HG02970 (cell line): Measurements from ENCODE around the gene LRRC72.
"Not testable (repeated sequence)": the region's sequence is repeated elsewhere in the genome, so short reads cannot be mapped to it uniquely, and the experiment has no call there.

Experiments
- ATAC-seq: cut with Tn5 transposase; IDR thresholded peaks from one replicate; pipeline ENCODE4 v1.9.1; 2021; ENCODE audit warnings: mild to moderate bottlenecking, moderate library complexity, moderate number of reproducible peaks; ENCODE audit not compliant: unreplicated experiment, low FRiP score

Gene LRRC72

DNA sequence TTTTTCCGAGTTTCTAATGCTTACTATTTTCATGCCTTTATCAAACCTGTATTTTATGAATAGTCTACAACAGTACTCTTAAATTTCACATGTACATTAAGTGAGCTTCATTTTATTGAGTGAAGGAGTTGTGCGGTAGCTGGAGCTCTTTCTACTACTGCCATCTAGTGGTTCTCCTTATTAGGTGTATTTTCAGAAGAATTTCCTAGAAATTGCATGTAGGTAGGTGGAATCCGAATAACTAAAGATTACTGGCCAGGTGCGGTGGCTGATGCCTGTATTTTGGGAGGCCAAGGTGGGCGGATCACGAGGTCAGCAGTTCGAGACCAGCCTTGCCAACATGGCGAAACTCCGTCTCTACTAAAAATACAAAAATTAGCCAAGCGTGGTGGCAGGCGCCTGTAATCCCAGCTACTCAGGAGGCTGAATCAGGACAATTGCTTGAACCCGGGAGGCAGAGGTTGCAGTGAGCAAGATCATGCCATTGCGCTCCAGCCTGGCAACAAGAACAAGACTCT lies 38.3 kb downstream of the LRRC72 start:
- no peak for ATAC-seq

DNA sequence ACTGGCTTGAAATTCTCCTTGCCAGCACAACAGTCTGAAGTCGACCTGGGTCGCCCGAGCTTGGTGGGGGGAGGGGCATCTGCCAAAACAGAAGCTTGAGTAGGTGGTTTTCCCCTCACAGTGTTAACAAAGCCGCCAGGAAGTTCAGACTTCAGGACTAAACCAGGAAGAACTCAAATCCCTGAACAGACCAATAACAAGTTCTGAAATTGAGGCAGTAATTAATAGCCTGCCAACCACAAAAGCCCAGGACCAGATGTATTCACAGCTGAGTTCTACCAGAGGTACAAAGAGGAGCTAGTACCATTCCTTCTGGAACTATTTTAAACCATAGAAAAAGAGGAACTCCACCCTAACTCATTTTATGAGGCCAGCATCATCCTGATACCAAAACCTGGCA lies 45.3 kb downstream of the LRRC72 start:
- no peak for ATAC-seq

DNA sequence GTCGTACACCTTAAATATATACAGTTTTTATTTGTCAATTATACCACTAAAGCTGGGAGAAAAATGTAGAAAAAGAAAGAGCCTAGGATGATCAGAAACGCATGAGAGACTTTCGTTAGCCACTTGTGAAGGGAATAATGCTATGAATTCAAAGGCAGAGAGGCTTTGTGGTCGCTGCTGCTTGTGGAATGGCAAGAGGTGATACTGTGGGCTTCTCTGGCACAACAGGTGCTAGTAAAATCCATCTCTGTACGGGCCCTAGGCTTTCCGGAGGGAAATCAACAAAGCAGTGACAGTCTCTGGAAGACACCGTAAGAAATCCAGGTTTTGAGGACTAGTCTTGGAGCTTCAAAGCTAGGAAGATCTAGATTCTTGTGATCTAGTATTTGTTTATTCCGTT lies 52.6 kb downstream of the LRRC72 start:
- ATAC-seq = no peak

DNA sequence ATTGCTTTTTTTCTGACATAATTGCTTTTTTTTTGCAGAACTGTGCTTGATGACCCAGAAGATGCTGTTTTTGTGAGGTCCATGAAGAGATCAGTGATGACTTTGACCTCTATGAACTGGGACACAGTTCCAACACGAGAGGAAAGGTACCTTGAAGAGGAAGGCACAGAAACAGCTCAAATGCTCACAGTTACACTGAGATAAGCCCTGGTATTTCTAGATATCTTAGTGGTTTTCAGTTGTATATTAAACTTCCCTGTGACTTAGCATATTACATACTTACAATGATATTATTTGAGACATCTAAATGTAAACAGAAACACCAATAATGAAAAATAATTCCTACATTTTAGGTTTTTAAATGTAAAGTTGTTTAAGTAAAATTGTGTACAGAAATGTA lies 54.7 kb downstream of the LRRC72 start:
- ATAC-seq = no peak

DNA sequence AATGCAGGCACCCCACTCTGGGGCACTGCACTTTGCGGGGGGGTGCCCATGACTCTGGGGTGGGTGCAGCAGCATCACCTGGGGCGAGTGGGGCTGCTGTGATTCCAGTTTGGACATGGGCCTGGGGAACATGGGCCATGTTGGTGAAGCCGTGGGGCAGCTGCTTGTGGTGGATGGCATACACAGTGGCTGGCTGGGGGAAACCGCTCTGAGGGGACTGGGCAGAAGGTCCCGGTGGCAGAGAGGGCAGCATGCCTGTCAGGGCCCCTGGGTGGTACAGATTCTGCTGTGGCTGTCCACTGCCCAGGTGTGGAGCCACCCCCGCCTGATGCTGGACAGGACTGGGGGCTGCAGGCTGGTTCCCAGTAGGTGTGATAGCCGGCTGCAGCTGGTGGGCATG lies 57.2 kb downstream of the LRRC72 start:
- no peak for ATAC-seq

DNA sequence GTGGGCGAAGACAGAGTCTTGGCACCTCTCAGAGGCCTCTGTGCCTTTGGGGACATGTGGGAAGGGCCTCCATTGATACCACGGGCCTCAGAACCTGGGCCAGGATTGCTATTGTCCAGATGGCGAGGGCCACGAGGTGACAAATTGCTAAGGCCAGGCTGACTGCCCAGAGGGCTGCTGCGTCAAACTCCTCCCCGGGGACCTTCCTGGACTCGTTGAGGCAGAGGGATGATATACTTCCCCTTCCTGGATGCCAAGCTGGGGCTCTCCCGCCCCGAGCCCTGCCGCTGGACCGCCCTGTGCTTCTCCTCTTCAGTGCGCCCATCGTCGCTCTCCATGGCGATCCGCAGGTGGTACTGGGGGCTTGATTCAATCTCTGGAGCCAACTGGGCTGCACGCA lies 58.9 kb downstream of the LRRC72 start:
- ATAC-seq = no peak

DNA sequence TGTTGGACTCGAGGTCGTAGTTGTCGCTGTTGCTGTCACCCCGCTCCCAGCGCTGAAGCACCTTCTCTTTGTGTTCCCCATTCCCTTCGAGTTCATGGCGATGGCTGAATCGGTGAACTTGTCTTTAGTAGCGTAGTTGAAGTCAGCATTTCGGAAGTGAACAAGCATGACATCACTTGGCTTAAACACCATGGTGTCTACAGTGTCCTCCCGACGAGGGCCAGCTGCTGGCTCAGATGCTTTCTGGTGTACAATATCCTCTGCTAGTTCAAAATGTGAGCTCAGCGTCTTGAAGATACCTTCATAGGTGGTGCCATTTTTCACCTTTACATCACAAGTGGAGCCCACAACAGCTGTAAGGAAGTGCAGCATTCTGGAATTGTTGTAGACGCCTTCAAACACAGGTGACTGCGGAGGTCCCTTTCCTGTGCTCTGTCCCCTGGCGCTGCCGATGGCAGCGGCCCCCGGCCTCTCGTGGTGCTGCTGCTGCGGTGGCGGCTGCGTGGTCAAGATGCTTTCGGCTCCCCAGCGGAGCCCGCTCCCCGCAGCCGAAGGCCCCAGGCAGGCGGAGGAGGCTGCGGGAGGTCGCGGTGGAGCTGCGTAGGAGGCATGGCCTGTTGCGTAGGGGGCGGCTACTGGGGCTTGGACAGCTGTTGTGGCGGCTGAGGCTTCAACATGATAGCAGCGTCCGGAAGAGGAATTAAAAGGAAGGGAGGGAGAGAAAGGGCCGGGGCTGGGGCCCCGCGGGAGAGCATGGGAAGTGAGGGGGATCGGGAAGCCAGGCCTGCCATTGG lies 59.7 kb downstream of the LRRC72 start:
- ATAC-seq = no peak

DNA sequence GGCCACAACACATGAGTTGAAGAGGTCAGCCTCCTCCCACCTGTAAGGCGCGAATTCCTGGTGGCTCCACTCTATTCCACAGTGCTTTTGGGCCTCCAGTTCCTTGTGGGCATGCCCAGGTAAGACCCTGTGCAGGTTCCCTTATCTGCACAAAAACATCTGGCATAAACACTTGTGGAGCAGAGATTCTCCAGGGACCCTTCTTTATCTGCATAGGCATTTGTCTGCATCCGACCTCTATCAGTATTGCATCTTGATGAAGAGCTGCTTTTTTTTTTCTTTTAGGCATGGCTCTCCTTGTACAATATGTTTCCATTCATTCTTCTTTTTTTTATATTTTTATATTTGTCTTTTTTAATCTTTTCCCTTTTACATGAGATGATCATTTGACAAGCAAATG lies 60.5 kb downstream of the LRRC72 start:
- no peak for ATAC-seq

DNA sequence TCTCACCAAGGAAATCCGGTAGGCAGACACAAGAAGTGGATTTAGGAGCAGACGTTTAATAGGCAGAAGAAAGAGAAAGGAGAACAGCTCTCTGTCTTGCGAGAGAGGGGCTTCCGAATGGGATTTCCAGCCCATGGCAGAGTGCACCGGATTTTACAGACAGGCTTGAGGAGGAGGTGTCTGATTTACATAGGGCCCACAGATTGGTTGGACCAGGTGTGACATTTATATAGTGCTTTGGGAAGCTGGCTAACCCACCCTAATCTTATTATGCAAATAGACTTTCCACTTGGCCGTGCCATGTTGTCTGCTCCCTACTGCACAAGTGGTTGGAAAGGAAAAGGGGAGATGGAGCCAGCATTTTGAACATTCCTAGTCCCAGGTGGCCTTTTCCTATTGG lies 61.2 kb downstream of the LRRC72 start:
- ATAC-seq = no peak

DNA sequence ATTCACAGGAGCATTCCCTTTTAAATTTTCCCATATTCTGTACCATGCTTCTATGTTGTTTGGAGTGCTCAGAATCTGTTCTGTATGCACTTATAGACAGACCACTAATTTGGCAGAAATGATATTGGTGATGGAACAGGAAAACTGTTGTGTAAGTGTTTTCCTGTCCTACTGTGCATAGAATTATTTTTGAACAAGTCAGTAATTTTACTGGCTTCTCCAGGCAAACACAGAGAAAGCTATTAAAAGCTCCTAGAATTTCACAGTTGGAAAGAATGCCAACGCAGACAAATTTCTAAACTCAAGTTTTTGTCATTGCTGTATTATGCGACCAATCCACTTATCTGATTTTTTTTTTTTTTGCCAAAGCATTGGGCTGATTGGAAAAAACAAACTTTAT lies 63.3 kb downstream of the LRRC72 start:
- no peak for ATAC-seq

DNA sequence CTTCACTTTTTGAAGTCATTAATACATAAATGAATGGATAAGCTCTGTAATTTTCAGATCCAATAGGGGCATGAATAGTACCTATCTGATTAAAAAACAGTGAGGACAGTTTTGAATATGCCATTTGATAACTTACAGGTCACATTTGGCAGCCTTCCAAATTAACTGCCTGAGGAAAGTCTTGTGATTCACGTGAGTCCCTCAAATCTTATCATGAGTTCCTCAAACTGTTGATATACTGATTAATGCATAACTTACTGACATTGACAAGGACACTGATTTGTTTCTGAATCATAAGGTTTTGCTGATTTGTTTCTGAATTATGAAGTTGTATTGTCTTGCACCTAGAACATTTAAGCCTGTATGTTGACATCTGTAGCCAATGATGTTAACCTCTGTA lies 63.8 kb downstream of the LRRC72 start:
- ATAC-seq = no peak

DNA sequence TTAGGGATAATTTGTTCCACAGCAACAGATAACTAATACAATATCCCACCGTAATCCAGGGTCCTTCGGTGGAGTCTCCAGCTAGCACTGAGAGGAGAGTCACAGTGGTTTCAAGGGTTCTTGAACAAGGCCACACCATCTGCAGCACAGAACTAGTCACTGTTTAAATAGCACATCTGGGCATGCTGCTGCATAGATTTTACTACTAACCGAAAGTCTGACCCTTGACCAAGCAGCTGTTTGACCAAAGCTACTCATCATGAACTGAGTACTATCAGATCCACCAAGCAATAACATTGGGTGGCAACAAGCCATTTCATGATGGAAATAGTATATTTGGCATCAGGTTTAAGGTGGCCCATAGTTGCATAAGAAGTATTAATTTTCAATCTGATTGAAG lies 65.8 kb downstream of the LRRC72 start:
- no peak for ATAC-seq

DNA sequence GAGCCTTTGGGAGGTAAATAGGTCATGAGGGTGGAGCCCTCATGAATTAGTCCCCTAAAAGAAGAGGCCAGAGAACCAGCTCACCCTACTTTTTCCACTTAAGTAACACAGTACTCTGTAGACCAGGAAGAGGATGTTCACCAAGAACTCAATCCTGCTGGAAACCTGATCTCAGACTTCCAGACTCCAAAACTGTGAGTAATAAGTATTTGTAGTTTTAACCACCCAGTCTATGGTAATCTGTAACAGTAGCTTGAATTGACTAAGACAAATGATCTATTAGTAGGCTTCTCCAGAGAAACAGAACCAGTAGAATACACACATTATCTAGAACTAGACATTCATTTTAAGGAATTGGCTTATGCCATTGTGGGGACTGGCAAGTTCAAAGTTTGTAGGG lies 67.4 kb downstream of the LRRC72 start:
- ATAC-seq = no peak

DNA sequence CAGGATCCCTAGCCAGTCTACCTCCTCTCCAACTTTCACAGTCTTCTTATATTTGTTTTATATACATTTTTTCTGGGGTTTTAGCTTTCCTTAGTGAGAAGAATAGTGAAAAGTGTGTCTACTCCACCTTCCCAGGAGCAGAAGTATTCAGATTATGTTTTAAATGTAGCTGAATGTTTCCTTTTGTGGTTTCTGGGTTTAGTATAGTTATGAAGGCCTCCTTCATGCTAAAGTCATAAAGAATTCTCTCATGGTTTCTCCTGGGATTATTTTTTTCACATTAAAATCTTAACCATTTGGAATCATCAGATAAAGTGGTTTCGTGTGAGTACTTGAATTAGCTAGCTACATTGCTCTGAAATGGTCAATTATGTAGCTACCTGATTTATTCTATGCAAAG lies 68.1 kb downstream of the LRRC72 start:
- no peak for ATAC-seq

DNA sequence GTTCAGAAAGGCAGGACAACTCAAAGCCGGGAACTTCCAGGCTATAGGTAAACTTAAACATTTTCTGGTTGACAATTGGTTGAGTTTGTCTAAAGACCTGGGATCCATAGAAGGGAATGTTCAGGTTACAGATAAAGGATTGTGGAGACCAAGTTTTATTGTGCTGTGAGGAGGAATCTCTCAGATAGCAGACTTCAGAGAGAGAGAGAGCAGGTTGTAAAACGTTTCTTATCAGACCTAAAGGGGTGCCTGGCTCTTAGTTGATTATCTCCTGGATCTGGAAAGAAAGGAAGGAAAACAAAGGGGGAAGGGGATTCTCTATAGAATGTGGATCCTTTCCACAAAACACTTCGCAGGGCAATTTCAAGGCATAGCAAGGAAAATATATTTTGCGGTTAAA lies 69.0 kb downstream of the LRRC72 start:
- not testable (repeated sequence) for ATAC-seq

DNA sequence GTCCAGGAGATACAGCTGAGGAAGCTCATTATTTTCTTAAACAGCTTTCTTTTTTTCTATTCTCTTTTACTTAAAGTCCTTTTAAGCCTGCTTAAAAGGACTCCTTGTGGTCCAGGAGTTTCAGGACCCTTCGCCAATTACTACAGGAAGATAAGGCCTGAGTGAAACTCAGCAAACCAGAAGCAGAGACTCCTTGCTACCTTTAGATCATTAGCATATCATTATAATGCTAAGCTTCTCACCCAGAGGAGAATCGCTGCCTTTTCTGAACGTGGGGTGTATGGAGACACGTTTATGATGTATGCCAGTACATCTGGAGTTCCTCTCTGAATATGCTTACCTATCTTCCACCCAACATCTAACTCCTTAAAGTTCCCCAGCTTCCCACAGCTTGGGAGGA lies 71.4 kb downstream of the LRRC72 start:
- no peak for ATAC-seq

DNA sequence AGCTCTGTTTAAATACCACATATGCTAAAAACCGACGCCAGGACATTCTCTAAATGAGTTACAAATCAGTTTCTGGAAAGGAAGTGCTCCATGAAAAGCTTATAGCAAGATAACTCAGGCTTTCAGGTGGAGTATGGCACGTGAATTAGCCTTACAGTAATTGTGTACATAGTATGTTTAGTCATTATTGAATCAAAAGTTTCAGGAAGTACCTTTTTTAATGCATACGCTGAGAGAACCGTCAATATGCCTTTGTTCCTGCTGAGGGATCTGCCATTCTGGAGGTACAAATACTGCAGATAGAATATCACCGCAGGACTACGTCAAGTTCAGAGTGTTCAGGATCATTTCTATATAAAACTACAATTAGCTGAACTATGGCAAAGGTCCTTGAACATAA lies 73.2 kb downstream of the LRRC72 start:
- no peak for ATAC-seq

DNA sequence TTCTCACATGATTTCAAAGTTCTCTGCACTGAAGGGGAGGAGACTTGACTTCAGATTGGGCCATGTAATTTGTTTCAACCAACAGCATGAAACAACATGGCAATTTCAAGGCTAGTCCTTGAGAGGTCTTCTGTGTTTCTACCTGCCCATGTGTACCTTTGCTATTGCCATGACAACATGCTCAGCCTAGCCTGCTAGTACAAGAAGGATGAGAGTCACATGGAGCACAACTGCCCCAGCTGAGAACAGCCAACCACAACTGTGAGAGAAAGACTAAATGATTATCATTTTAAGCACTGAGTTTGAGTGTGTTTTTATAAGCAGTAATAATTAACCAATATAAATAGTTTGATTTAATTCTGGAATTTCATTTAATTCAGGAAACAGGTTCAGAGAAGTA lies 77.0 kb downstream of the LRRC72 start:
- no peak for ATAC-seq

DNA sequence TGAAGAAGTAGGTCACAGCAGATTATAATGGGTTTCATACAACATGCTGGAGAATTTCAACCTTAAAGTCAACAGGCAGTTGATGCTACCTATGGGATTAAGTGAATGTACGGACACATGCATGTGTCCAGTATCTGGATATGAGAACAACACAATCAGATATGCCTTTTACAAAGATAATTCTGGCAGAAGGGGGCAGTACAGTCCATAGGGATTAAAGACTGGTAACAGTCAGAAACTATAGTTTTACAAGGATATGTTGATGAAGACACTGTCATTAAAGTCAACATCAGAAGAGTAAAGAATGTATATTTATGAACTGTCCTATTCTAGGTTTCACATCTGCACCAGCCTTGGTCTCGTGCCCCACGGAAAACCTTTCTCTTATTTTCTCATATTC lies 77.4 kb downstream of the LRRC72 start:
- no peak for ATAC-seq

DNA sequence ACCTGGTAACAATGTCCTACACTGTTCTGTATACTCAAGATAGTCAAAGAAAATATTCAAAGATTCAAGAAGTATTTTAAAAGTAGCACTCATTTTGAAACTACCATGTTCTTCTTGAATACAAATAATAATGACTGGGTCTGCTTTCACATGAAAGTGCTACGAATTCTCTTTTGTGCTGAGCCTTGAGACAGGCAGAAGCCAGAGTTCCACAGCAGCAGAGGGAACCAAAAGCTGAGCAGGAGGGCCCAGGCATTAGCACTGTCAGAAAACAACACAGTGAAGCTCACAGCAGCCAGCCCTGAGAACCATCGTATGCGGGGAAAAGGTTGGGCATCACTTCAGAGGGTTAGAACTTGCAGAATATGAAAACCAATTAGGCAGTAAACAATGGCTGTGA lies 80.1 kb downstream of the LRRC72 start:
- ATAC-seq = no peak

DNA sequence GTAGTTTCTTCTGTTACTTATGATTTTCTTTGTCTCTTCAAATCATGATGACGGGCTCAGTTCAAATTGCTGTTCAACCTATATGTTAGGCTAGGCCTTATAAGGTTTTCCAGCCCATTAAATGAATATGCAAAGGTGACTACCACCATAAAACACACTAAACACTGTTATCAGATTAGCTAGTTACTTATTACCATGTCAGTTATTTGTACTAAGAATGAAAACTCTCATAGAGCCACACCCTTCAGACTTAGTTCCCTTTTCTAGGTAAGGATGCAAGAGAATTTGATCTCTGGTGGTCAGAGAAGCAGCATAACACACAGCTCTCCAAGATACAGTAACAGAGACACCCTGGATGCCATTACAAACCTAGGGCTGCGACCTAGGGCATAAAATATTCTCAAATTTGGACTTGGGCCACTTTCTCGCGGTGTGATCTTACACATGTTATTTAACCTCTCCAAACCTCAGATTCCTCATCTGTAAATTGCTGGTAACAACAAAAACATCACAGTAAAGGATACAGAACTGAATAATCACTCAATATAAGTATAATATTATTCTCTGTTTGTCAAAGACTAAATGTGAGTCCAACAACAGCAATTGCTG lies 83.3 kb downstream of the LRRC72 start:
- ATAC-seq = peak; percentile 88

DNA sequence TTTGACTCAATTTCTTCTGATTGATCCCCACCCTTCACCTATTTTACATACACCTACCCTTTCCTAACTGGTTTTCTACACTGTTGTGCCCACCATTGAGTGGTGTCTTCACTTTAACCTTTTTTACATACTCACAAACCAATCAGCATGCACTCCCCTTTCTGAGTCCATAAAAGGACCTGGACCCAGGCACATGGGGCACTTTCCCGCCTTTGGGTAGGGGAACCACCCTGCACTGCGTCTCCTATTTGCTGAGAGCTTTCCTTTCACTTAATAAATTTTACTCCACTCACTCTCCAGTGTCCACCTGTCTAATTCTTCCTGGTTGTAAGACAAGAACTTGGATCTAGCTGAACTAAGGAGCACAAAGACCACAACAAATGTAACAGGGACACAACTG lies 85.1 kb downstream of the LRRC72 start:
- no peak for ATAC-seq
